OCI-LY1 (cell line): ENCODE measurements around the gene KCNN2.

Source experiments
- CTCF ChIP-seq: fragments of 200-600 bp; sonication (generic), shearing (Covaris generic); IDR thresholded peaks from 2 replicates; pipeline ENCODE4 v1.5.1; 2017; ENCODE audit warnings: mild to moderate bottlenecking, antibody characterized with exemption, low read length, moderate library complexity, mixed read lengths
- EZH2 ChIP-seq: fragments of 200-600 bp; sonication (generic), shearing (Covaris generic); IDR thresholded peaks from 2 replicates; pipeline ENCODE4 v1.8.0; 2017; ENCODE audit warnings: borderline replicate concordance, mixed run types, mild to moderate bottlenecking, antibody characterized with exemption, low read length, moderate library complexity, mixed read lengths

- TF ChIP-seq CTCF (no peak), EZH2 (no peak)
Observed at GRCh38 chr5:114408847-114409246, 47.0 kb downstream of the KCNN2 start.
